UCSD-AML1 (cell line): Measurements from ENCODE around the gene GTF3C1.

Source experiments
- DNase-seq: peaks from one replicate; lab custom pipeline; 2025; ENCODE audit not compliant: unreplicated experiment; lab: John Stamatoyannopoulos, UW

GTF3C1 gene

GRCh38 chr16:27429330-27429871 lies 120.3 kb downstream of the GTF3C1 start:
- DNase-seq: no peak

GRCh38 chr16:27428026-27428785 lies 121.5 kb downstream of the GTF3C1 start:
- DNase-seq: peak; percentile 47

GRCh38 chr16:27427538-27427937 lies 122.2 kb downstream of the GTF3C1 start:
- DNase-seq: no peak

GRCh38 chr16:27426423-27427408 lies 123.0 kb downstream of the GTF3C1 start:
- peak; percentile 49 for DNase-seq

- no peak for DNase-seq
These were observed 123.8 kb downstream of the GTF3C1 start for GRCh38 chr16:27425961-27426360.

- DNase-seq: no peak
These were observed 124.8 kb downstream of the GTF3C1 start for GRCh38 chr16:27424772-27425498.

- DNase-seq: no peak
These were observed 127.6 kb downstream of the GTF3C1 start for GRCh38 chr16:27421961-27422740.

- no peak for DNase-seq
These were observed 132.6 kb downstream of the GTF3C1 start for GRCh38 chr16:27417047-27417671.

GRCh38 chr16:27414788-27415431 lies 134.8 kb downstream of the GTF3C1 start:
- no peak for DNase-seq

GRCh38 chr16:27413956-27414355 lies 135.8 kb downstream of the GTF3C1 start:
- DNase-seq: no peak

GRCh38 chr16:27410761-27411160 lies 139.0 kb downstream of the GTF3C1 start:
- no peak for DNase-seq
